ENCODE data around the gene DEK.
A peak's percentile ranks its signal among the peaks of the same experiment; 100 is the strongest.

Gene DEK

DNA sequence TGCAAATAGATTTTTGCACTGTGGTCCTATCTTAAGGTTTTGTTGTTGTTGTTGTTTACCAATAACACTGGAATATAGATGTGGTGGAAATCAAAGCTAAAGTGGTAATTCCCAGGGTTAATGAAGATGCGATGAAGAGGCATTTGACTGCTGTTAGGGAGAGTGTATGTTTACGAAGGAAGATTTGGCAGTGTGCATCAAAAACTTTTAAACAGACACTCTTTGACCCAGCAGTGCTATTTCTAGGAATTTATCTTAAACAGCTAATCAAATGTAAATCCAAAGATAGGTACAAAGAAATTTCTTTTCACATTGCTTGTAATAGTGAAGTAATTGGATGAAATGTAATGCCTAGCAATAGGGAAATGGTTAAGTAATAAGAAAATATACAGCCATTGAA lies 75.1 kb downstream of the DEK start:
- TF ChIP-seq CTCF (IDR thresholded peaks at IDR 0.05; ENCODE audit: insufficient read depth, low read length), result no peak
- TF ChIP-seq POLR2AphosphoS5 (IDR thresholded peaks at IDR 0.05; ENCODE audit: low read depth), result no peak
- TF ChIP-seq REST (IDR thresholded peaks at IDR 0.05; ENCODE audit: insufficient replicate concordance, low read depth), result no peak
- TF ChIP-seq GABPA (IDR thresholded peaks at IDR 0.05; ENCODE audit: low read depth), result no peak
- TF ChIP-seq SPI1 (IDR thresholded peaks at IDR 0.05; ENCODE audit: borderline replicate concordance, low read depth), result no peak
- Histone ChIP-seq H3K27ac (replicated peaks) (no peak overlapping the region), H3K4me3 (replicated peaks; ENCODE audit: insufficient read depth, low read length) (no peak overlapping the region), H3K27me3 (ENCODE audit: insufficient read depth, poor library complexity, severe bottlenecking) (no peaks in the 10 kb centered on the region)
- no peak for DNase-seq (ENCODE audit: low read depth in 1 of 2, low spot score in 1 of 2)

DNA sequence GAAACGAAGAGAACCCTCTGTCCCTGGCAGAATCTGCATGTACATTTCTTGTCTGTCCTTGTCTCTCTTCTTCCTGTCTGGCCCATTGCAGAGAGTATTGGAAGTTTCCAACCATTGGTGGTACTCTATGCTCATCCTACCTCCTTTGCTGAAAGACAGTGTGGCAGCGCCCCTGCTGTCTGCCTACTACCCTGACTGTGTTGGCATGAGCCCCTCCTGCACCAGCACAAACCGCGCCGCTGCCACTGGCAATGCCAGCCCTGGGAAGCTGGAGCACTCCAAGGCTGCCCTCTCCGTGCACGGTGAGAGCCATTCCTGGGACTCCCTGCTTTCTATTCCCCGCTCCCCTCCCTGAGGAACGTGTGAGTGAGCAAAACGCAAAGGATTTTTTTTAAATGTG lies 76.6 kb downstream of the DEK start:
- H3K4me3 ChIP-seq (replicated peaks; ENCODE audit: insufficient read depth, low read length), result no peak overlapping the region
- no peak for DNase-seq (ENCODE audit: low read depth in 1 of 2, low spot score in 1 of 2)
- TF ChIP-seq CTCF (IDR thresholded peaks at IDR 0.05; ENCODE audit: insufficient read depth, low read length) (no peak), SPI1 (IDR thresholded peaks at IDR 0.05; ENCODE audit: borderline replicate concordance, low read depth) (no peak), GABPA (IDR thresholded peaks at IDR 0.05; ENCODE audit: low read depth) (no peak), REST (IDR thresholded peaks at IDR 0.05; ENCODE audit: insufficient replicate concordance, low read depth) (no peak), POLR2AphosphoS5 (IDR thresholded peaks at IDR 0.05; ENCODE audit: low read depth) (no peak)

GRCh38 chr6:18186540-18187250 lies 77.6 kb downstream of the DEK start:
- DNase-seq (ENCODE audit: low read depth in 1 of 2, low spot score in 1 of 2), result peak in 1 of 2 experiments; percentile 30
- no peak overlapping the region for H3K4me3 ChIP-seq (replicated peaks; ENCODE audit: insufficient read depth, low read length)
- peak overlapping the region; percentile 39 for H3K27ac ChIP-seq (replicated peaks)
- H3K27me3 ChIP-seq (ENCODE audit: insufficient read depth, poor library complexity, severe bottlenecking), result no peaks in the 10 kb centered on the region
- TF ChIP-seq POLR2AphosphoS5 (IDR thresholded peaks at IDR 0.05; ENCODE audit: low read depth) (no peak), REST (IDR thresholded peaks at IDR 0.05; ENCODE audit: insufficient replicate concordance, low read depth) (no peak), GABPA (IDR thresholded peaks at IDR 0.05; ENCODE audit: low read depth) (no peak), CTCF (IDR thresholded peaks at IDR 0.05; ENCODE audit: insufficient read depth, low read length) (no peak), SPI1 (IDR thresholded peaks at IDR 0.05; ENCODE audit: borderline replicate concordance, low read depth) (no peak; the same call in 1 of the 2 replicates)

More for the DNA sequence above, 76.6 kb downstream of the DEK start:
- no peak overlapping the region for H3K27ac ChIP-seq (replicated peaks)
- no peaks in the 10 kb centered on the region for H3K27me3 ChIP-seq (ENCODE audit: insufficient read depth, poor library complexity, severe bottlenecking)
